Left ventricle myocardium inferior (tissue), 1 donor: ENCODE results near the gene CDC42BPB. TPM values are rescaled to one million over a fixed set of nuclear protein-coding genes. Genes with fewer than 3 reads are reported as not detected.
A peak's percentile ranks its signal among the peaks of the same experiment; 100 is the strongest.

Experiments
- DNase-seq: peaks from one replicate; pipeline ENCODE4 v3.0.0-alpha.2; 2020
- H3K27ac ChIP-seq: fragments of 200-600 bp; replicated peaks from 2 replicates; pipeline ENCODE4 v1.8.0; 2021
- H3K27me3 ChIP-seq: fragments of 200-600 bp; 2 replicates; pipeline ENCODE4 v1.8.0; 2021; ENCODE audit warnings: low read depth
- H3K36me3 ChIP-seq: fragments of 200-600 bp; 2 replicates; pipeline ENCODE4 v1.8.0; 2021
- H3K4me1 ChIP-seq: fragments of 200-600 bp; 2 replicates; pipeline ENCODE4 v1.8.0; 2021
- H3K4me3 ChIP-seq: fragments of 200-600 bp; 2 replicates; pipeline ENCODE4 v1.8.0; 2021; ENCODE audit warnings: mild to moderate bottlenecking, moderate library complexity
- H3K9me3 ChIP-seq: fragments of 200-600 bp; replicated peaks from 2 replicates; pipeline ENCODE4 v1.8.0; 2021
- intact Hi-C: fragments of 100-400 bp; cut with micrococcal nuclease; formaldehyde crosslinking; loops from one replicate; pipeline ENCODE4 v1.11.0; 2022
- total RNA-seq: library from RNA; stranded (reverse); fragmentation: NEBNext Ultra II Directional; extraction: Animal tissue kit (Norgen Biotek cat#: 25700); gene quantifications from one replicate; pipeline ENCODE4 v1.2.1, GENCODE V29; 2021
- TF ChIP-seq, protein P1 (sequence below): fragments of 200-600 bp; IDR thresholded peaks from 2 replicates; pipeline ENCODE4 v1.8.0; 2021; ENCODE audit warnings: antibody characterized with exemption, mild to moderate bottlenecking, borderline replicate concordance
- donor health status: DM: no; HTN: yes; CAD: no; lungs with severe emphysema.

The CDC42BPB gene
- total RNA-seq, 1 donor from 2014 or later, result 67.1 TPM

DNA sequence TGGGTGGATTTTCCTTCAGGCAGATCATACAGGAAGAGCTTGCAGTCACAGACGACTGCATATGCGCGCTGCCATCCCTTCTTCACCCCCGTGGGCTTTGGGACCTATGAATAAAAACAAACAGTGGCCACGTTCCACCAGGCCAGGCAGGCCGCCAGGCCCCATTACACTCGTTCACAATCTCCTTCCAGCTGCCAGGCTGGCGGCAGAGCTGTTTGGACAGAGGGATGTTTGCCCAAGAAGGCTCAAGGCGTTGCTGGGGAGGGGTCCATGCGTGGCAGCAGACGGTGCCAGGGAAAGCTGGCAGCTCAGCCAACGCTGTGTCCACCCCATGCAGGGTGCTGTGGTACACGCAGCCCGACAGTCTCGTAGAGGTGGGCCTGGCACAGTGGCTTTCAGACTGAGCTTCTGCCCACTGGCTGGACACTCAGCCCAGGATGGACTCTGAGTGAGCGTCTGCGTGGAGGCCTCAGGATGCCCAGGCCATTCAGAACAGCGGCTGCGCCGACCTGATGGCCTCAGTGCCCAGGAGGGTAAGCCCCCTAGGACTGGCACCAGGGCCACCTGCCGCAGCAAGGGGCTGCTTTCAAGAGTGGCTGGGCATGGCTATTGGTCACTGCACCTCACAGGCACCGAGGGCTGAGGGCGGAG is 107.4 kb downstream of the CDC42BPB start:
- intact Hi-C loops, result no loop called here
- H3K27me3 ChIP-seq, result no peaks in the 10 kb centered on the region
- H3K9me3 ChIP-seq, result no peaks in the 10 kb centered on the region
- peak; percentile 60 for DNase-seq
- peak overlapping the region; percentile 9 for H3K27ac ChIP-seq
- H3K4me3 ChIP-seq, result no peak overlapping the region
- H3K36me3 ChIP-seq, result peaks cover 93% of the 10 kb centered on the region
- peaks cover 20% of the 10 kb centered on the region for H3K4me1 ChIP-seq
- TF ChIP-seq, protein P1, sequence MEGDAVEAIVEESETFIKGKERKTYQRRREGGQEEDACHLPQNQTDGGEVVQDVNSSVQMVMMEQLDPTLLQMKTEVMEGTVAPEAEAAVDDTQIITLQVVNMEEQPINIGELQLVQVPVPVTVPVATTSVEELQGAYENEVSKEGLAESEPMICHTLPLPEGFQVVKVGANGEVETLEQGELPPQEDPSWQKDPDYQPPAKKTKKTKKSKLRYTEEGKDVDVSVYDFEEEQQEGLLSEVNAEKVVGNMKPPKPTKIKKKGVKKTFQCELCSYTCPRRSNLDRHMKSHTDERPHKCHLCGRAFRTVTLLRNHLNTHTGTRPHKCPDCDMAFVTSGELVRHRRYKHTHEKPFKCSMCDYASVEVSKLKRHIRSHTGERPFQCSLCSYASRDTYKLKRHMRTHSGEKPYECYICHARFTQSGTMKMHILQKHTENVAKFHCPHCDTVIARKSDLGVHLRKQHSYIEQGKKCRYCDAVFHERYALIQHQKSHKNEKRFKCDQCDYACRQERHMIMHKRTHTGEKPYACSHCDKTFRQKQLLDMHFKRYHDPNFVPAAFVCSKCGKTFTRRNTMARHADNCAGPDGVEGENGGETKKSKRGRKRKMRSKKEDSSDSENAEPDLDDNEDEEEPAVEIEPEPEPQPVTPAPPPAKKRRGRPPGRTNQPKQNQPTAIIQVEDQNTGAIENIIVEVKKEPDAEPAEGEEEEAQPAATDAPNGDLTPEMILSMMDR, result no peak

DNA sequence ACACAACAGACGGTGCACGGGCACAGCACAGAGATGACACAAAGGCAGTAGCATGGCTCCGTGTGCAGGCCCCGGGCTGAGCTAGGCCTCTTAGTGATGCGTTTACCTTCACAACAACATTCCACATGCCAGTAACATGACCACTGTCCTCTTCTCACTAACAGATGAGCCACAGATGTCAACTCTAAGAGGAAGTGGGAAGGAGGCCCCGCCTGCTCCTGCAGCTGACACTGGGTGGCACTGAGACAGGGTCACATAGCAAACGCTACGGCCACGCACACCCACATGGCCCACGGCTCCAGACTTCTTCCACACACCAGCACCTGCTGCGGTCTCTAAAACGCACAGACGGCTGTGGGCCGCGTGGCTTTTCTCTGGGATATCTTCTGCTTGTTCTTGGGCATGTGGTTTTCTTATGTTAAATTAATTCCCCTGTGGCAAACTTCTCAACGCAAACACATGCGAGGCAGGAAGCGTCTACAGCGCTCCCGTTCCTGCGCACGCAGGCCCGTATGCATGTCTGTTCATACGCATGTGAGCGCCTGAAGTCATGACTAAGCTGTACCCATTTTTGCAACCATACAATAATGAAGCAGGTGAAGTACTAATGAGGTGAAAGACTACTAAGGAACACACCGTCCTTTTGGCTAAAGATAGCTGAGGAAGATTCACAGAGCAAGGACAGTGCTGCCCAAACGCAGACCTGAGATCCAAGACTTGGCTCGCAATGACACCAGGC is 108.1 kb downstream of the CDC42BPB start:
- peak overlapping the region; percentile 9 for H3K27ac ChIP-seq

DNA sequence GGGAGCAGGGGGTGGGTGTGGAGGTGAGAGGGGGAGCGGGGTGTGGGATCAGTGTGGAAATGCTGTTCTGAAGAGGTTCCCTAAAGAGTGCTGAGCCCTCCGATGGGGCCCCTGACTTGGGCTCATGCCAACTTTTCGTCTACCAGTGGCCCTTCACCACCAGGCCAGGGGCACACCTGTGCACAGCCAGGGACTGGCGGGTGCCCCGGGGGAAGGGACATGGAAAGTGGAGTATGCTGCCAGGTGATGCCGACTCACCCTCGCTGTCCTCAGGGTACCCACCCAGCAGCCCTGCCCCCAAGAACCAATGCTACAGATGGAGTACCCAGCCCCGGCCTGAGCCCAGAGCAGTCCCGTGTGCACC is 108.7 kb downstream of the CDC42BPB start:
- Histone ChIP-seq H3K9me3 (no peaks in the 10 kb centered on the region), H3K4me1 (peaks cover 19% of the 10 kb centered on the region), H3K36me3 (peaks cover 93% of the 10 kb centered on the region), H3K27ac (no peak overlapping the region), H3K27me3 (no peaks in the 10 kb centered on the region), H3K4me3 (no peak overlapping the region)
- TF ChIP-seq, protein P1, result no peak
- intact Hi-C loops, result no loop called here
- DNase-seq, result no peak

More for the DNA sequence above, 108.1 kb downstream of the CDC42BPB start:
- intact Hi-C loops, result no loop called here
- Histone ChIP-seq H3K27me3 (no peaks in the 10 kb centered on the region), H3K4me3 (no peak overlapping the region), H3K9me3 (no peaks in the 10 kb centered on the region), H3K36me3 (peaks cover 93% of the 10 kb centered on the region), H3K4me1 (peaks cover 19% of the 10 kb centered on the region)
- DNase-seq, result no peak
- TF ChIP-seq, protein P1, result no peak

DNA sequence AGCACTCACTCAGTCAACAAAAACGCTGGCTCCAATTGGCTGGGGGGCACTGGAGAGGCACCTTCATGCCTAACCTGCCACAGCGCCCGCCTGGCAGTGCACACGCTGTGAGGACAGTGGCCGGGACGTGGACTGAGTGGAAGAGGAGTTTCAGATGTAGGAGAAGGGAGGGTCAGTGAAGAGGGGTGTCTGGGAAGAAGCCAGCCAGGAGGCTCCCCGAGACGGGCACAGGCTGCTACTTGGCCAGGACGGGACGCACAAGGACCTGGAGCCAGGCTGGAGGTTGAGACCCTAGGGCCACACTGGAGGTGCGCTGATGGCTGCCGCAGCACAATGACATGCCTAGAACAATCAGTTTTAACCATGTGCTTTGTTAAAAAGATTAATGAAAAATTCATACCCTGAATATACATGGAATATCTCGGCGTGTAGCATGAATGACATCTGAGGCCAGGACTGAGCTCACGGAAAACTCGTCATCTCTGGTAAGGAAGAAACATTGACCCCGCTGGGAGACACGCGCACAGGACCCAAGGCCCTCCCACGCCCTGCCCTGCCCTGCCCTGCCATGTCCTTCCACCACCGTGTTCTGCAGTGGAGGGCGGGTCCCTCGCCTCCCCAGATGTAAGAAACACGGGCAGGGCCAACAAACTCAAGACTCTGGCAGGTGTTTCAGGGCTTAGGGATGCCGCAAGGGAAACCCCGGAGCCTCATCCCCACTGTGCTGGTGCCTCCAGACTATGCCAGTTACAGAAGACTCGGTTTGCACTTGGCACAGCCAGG is 109.8 kb downstream of the CDC42BPB start:
- intact Hi-C loops, result no loop called here
- H3K27me3 ChIP-seq, result no peaks in the 10 kb centered on the region
- no peak overlapping the region for H3K4me3 ChIP-seq
- peaks cover 93% of the 10 kb centered on the region for H3K36me3 ChIP-seq
- H3K27ac ChIP-seq, result no peak overlapping the region
- no peak for DNase-seq
- H3K9me3 ChIP-seq, result no peaks in the 10 kb centered on the region
- peaks cover 19% of the 10 kb centered on the region for H3K4me1 ChIP-seq
- TF ChIP-seq, protein P1, result no peak

DNA sequence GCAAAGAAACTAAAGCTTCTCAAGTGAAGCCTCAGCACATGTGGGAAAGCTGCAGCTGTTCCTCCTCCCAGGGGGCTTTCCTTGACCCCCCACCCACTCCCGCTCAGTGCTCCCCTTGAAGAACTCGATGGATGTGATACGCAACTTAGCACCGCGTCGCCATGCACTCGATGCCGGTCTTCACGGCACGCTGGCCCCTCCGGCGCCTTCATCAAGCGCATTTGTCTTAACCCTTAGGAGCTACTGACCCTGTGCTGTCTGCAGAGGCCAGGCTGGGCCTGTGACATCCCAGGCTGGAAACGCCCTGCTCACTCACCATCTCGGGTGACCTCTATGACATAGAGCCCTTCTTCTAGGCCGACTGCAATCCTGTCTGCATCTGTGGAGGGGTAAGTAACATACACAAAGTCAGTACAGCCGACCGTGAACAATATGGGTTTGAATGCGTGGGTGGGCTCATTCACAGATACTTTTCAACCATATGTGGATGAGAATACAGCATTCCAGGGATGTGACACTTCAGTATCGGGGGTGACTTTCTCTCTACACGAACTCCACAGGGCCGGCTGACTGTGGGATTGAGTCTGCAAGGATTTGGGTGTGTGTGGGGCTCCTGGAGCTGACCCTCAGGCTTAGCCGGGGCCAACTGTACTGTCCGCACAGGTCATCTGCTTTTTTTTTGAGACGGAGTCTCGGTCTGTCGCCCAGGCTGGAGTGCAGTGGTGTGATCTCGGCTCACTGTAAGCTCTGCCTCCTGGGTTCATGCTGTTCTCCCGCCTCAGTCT is 111.8 kb downstream of the CDC42BPB start:
- TF ChIP-seq, protein P1, result no peak
- H3K27me3 ChIP-seq, result no peaks in the 10 kb centered on the region
- H3K9me3 ChIP-seq, result no peaks in the 10 kb centered on the region
- peaks cover 30% of the 10 kb centered on the region for H3K4me1 ChIP-seq
- DNase-seq, result no peak
- H3K4me3 ChIP-seq, result no peak overlapping the region
- H3K27ac ChIP-seq, result no peak overlapping the region
- intact Hi-C loops, result no loop called here
- H3K36me3 ChIP-seq, result peaks cover 93% of the 10 kb centered on the region
